Measurements from ENCODE around the gene C9orf78. TPM values are rescaled to one million over a fixed set of nuclear protein-coding genes. Genes with fewer than 3 reads are reported as not detected.

The C9orf78 gene
- total and polyA plus RNA-seq, 2 of the 8 experiments (the other 6 are each of a cell fraction or from before 2014, with no cell fraction given): 17.4 to 40.6 TPM

DNA sequence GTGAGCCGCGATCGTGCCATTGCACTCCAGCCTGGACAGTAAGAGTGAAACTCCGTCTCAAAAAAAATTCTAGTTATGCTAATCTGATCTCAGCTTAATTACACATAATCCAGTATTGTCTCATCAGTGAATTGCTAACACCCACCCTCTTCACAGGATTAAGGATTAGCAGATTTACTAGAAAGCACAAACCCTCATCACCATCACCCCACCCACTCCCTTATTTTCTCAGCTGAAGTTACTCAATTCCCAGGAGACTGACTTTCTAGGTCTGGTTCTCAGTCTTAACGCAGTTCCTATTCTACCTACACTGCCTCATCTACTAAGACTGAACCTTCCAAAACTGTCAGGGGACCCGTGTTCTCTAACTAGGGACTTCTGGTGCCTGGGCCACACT is 23.1 kb downstream of the C9orf78 start:
- CTCF ChIA-PET (ENCODE audit: partially characterized antibody): interaction anchor here (1.3 to 1.9 kb wide), 3 partner anchors 10 to 353 kb away, joined by 3 to 5 read pairs (median 4); no protein-coding TSS in a partner anchor
- Histone ChIP-seq H3K36me3 (ENCODE audit: control insufficient read depth in 2 of 4, insufficient read depth in 4 of 4, low read length in 3 of 4) (peaks cover 7 to 43% (median 16%) of the 10 kb centered on the region in 4 experiments), H4K91ac (replicated peaks; ENCODE audit: insufficient read length, low read length) (no peak overlapping the region), H3K4me1 (replicated peaks in 1 of 4; ENCODE audit: control insufficient read depth in 3 of 4, insufficient read depth in 4 of 4, low read length in 3 of 4) (no peaks in the 10 kb centered on the region; a peak in 1 of 7 replicates), H2BK20ac (ENCODE audit: low read length) (no peak overlapping the region), H3K4me2 (ENCODE audit: insufficient read depth in 1 of 2, low read depth in 2 of 2, low read length in 2 of 2) (no peak overlapping the region), H3K9me3 (ENCODE audit: insufficient read depth in 2 of 2, low read depth in 1 of 2, low read length in 1 of 2) (no peaks in the 10 kb centered on the region), H3K56ac (replicated peaks; ENCODE audit: insufficient read length, low read depth, low read length) (no peak overlapping the region), H2BK12ac (ENCODE audit: low read depth, low read length) (no peak overlapping the region), H4K20me1 (replicated peaks in 1 of 2; ENCODE audit: control insufficient read depth in 1 of 2, insufficient read depth in 2 of 2, low read length in 2 of 2) (peaks cover 3 to 21% of the 10 kb centered on the region in 2 experiments), H3K27me3 (replicated peaks in 1 of 4; ENCODE audit: control insufficient read depth in 3 of 4, extremely low read depth in 1 of 4, insufficient read depth in 3 of 4, low read length in 3 of 4) (no peaks in the 10 kb centered on the region), H3K79me1 (ENCODE audit: low read depth, low read length) (peaks cover 2% of the 10 kb centered on the region; the same call in 1 of the 2 replicates), H3K4ac (replicated peaks; ENCODE audit: insufficient read length, low read depth, low read length) (no peak overlapping the region), H3K23ac (ENCODE audit: insufficient read length) (no peak overlapping the region), H2AFZ (ENCODE audit: low read length) (no peak overlapping the region), H2BK5ac (ENCODE audit: low read depth, low read length) (no peak overlapping the region), H2BK120ac (replicated peaks; ENCODE audit: low read depth, low read length) (no peak overlapping the region), H3K79me2 (ENCODE audit: control insufficient read depth in 1 of 2, insufficient read depth in 2 of 2, low read length in 2 of 2) (no peaks in the 10 kb centered on the region), H3K4me3 (ENCODE audit: extremely low read depth in 1 of 4, insufficient read depth in 2 of 4, low read depth in 3 of 4, low read length in 4 of 4) (no peak overlapping the region), H2AK5ac (ENCODE audit: low read depth, low read length) (no peak overlapping the region), H3K27ac (ENCODE audit: low read depth, low read length) (no peak overlapping the region), H3K23me2 (ENCODE audit: low read depth, low read length) (no peaks in the 10 kb centered on the region), H4K5ac (ENCODE audit: insufficient read length, low read depth, low read length) (no peak overlapping the region), H2BK15ac (ENCODE audit: low read length) (no peak overlapping the region), H3K14ac (ENCODE audit: insufficient read length) (no peak overlapping the region), H4K8ac (ENCODE audit: extremely low read depth, insufficient read depth, low read length) (no peak overlapping the region), H3K18ac (ENCODE audit: extremely low read depth, low read length) (no peak overlapping the region), H3K9ac (replicated peaks in 1 of 4; ENCODE audit: extremely low read depth in 1 of 4, low read depth in 3 of 4, low read length in 3 of 4) (no peak overlapping the region)
- TF ChIP-seq HDAC6 (IDR thresholded peaks at IDR 0.05; ENCODE audit: low read depth, low read length) (no peak), POLR2A (IDR thresholded peaks at IDR 0.05; ENCODE audit: control extremely low read depth in 1 of 2, low read depth in 2 of 2, low read length in 2 of 2) (no peak), CHD2 (IDR thresholded peaks at IDR 0.05; ENCODE audit: low read length) (no peak), SP2 (IDR thresholded peaks at IDR 0.05; ENCODE audit: low read length) (no peak), SP1 (IDR thresholded peaks at IDR 0.05; ENCODE audit: low read depth, low read length) (no peak), NRF1 (IDR thresholded peaks at IDR 0.05; ENCODE audit: low read depth, low read length) (no peak), SP4 (IDR thresholded peaks at IDR 0.05; ENCODE audit: low read length) (no peak), TAF1 (IDR thresholded peaks at IDR 0.05; ENCODE audit: low read depth, low read length) (no peak), KDM1A (IDR thresholded peaks at IDR 0.05; ENCODE audit: borderline replicate concordance, low read length) (no peak), RXRA (IDR thresholded peaks at IDR 0.05; ENCODE audit: insufficient read depth, low read depth, low read length) (no peak)
- TF ChIP-seq, protein P1, sequence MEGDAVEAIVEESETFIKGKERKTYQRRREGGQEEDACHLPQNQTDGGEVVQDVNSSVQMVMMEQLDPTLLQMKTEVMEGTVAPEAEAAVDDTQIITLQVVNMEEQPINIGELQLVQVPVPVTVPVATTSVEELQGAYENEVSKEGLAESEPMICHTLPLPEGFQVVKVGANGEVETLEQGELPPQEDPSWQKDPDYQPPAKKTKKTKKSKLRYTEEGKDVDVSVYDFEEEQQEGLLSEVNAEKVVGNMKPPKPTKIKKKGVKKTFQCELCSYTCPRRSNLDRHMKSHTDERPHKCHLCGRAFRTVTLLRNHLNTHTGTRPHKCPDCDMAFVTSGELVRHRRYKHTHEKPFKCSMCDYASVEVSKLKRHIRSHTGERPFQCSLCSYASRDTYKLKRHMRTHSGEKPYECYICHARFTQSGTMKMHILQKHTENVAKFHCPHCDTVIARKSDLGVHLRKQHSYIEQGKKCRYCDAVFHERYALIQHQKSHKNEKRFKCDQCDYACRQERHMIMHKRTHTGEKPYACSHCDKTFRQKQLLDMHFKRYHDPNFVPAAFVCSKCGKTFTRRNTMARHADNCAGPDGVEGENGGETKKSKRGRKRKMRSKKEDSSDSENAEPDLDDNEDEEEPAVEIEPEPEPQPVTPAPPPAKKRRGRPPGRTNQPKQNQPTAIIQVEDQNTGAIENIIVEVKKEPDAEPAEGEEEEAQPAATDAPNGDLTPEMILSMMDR (IDR thresholded peaks at IDR 0.05; ENCODE audit: control extremely low read depth in 1 of 3, insufficient read depth in 1 of 3, low read depth in 1 of 3, low read length in 3 of 3): no peak
- FAIRE-seq: no peak
- POLR2A ChIA-PET (ENCODE audit: partially characterized antibody): no interaction called here
- DNase-seq (ENCODE audit: low read depth in 1 of 2, low spot score in 2 of 2): no peak
- 95% methylated on average over 6 of the region's 6 CpGs; no CpG with 5 or more reads in 1 of the 2 experiments for WGBS, 2 experiments (ENCODE audit: extremely low coverage in 1 of 2, insufficient coverage in 1 of 2, insufficient read length in 1 of 2, insufficient replicate concordance in 2 of 2, low coverage in 1 of 2, low lambda C conversion rate in 2 of 2, missing lambda C conversion rate in 1 of 2)
